Astrocyte of the hippocampus (primary cell): ENCODE results near the gene LAMC2.
A peak's percentile ranks its signal among the peaks of the same experiment; 100 is the strongest.
"Not testable (repeated sequence)": the region's sequence is repeated elsewhere in the genome, so short reads cannot be mapped to it uniquely, and the experiment has no call there.

Experiments used
- DNase-seq: peaks from one replicate; pipeline ENCODE4 v3.0.0; 2011; ENCODE audit warnings: low read depth, low spot score

Gene LAMC2

GRCh38 chr1:183185941-183186490, at the start of gene LAMC2:
Gene LAMC2 (plus strand): TSS chr1:183186264. CDS start chr1:183186353, 89 bp downstream.
- DNase-seq, result peak; percentile 74

DNA sequence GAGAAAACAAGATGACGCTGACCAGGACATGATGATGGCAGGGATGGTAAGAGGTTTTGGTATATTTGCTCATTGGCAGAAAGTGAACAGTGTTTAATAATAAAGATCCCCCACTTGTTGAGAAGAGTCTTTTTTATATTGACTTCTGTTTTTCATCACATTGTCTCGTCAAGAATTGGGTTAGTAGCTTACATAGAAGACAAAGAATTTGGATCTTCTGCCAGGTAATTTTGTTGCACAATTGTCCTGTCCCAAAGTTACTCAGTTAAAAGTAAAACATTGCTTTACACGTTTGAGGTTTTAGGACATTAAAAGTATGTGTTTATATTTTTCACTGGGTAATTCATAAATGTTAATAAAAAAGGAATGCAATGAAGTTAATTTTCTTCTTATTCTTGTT, 48.3 kb upstream of the LAMC2 start:
- no peak for DNase-seq

DNA sequence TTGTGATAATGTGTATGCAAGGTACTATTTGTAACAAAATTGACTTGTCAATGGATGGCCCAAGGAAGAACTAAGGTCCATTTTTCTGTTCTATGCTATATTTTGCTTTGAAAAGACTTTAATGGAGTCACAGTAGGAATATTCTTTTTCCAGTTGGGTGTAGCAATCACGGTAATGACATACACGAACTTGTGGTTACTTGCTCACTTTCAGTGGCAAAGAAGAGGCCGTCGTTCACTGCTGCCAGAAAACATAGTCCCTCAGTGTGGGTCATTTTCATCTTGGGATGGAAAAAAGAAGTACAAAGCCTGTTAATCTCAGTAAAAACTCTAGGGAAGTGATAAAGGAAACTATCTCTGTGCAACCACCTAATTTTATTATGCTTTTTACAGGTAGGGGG, 47.8 kb upstream of the LAMC2 start:
- DNase-seq, result no peak

GRCh38 chr1:183139281-183139942, 46.7 kb upstream of the LAMC2 start:
- peak; percentile 30 for DNase-seq

DNA sequence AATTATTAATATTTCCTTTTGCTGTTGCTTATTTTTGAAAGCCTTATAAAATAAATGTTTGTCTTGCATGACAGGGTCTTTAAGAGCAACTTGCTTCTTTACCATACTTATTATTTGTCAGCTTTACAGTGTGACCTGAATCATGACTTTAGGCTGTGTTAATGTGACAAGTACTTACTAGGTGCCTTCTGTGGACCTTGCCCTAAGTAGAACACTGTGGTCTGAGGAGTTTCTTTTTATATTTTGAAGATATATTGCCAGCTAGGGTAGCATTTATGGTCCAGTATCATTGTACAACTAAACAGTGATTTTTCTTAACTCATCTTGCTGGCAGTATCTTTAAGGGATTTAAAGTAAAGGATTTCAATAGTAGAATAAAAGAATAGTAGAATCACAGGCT, 45.4 kb upstream of the LAMC2 start:
- DNase-seq, result no peak

DNA sequence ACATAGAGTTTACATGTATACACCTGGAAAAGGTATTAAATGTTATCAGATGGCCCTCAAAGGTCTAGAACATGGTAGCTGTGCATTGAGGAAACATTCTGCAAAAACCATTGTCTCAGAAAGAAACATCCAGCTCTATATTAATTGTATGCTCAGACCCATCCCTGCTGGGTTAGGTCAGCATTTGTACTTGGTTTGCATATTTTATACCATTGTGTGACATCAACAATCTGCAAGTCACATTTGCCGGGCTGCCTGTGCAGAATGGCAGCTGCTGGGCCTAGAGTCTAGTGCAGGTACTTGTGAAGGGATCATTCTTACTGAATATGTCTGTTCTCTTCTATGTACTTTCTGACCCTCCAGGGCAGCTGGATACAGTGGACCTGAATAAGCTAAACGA, 43.9 kb upstream of the LAMC2 start:
- DNase-seq, result no peak

GRCh38 chr1:183143576-183144315, 42.3 kb upstream of the LAMC2 start:
- DNase-seq, result no peak

GRCh38 chr1:183144752-183145151, 41.3 kb upstream of the LAMC2 start:
- DNase-seq, result no peak

DNA sequence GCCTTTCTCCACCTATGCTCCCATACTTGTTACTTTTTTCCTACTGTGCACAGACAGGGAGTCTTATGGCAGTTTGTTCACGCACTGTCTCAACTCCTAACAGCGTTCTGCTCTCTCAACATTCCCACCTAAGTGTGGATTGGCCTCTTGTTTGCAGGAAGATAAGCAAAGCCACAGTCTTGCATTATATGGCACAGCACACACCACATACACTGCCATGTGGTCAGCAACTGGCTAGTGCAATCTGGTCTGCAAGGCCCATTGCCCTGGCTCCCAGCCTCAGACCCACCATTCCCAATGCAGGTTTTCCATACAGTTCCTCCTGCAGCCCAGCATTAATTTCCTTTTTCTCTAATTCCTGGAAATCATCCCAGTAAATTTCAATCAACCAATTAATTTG, 38.3 kb upstream of the LAMC2 start:
- DNase-seq, result peak; percentile 24

DNA sequence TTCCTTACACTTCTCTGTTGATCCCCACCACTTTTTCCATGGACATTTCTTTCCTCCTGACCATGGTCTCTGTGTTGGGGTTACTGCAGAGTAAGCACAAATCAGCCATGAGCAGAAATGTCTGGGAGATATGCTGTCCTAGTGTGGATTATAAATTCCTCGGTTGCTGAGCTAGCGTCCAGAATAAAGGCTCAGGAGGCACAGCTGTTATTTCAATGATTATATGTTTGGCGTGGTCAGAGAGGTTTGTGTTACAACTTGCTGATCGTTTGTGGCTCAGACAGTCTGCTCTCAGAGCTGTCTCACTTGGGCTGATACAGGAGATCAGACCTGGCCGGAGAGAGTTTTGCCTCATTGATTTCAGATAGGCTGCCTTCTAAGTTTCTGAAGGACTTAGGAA, 37.5 kb upstream of the LAMC2 start:
- peak; percentile 72 for DNase-seq

- no peak for DNase-seq
Observed at GRCh38 chr1:183149273-183149672, 36.8 kb upstream of the LAMC2 start.

- not testable (repeated sequence) for DNase-seq
Observed at GRCh38 chr1:183150032-183150431, 36.0 kb upstream of the LAMC2 start.

DNA sequence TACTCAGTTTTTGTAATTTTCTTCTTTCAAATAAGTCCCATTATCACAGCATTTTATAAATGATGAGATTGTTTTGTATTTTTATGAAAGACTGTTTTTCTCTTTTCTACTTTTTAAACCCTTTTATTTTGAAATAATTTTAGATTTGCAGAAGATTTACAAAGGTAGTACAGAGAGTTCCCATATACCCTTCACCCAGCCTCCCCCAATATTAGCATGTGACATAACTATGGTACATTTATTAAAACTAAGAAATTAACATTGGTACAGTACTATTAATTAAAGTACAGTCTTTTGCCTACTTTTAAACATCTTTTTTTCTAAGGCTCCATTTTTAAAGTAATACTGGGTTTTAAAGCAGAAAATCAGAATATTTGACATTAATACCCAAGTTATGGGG, 35.6 kb upstream of the LAMC2 start:
- no peak for DNase-seq

DNA sequence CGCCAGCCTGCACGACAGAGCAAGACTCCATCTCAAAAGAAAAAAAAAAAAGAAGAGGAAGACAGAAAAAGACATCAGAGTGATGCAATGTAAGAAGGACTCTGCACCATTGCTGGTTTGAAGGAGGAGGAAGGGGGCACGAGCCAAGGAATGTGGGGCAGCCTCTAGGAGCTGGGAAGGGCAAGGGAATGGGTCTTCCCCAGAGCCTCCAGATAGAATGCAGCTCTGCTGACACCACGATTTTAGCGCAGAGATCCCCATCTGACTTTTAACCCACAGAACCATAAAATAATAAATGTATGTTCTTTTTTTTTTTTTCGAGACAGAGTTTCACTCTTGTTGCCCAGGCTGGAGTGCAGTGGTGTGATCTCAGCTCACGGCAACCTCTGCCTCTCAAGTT, 33.9 kb upstream of the LAMC2 start:
- no peak for DNase-seq

- DNase-seq, result no peak
Observed at GRCh38 chr1:183155939-183156338, 30.1 kb upstream of the LAMC2 start.

GRCh38 chr1:183159960-183160359, 26.1 kb upstream of the LAMC2 start:
- DNase-seq, result peak; percentile 31

DNA sequence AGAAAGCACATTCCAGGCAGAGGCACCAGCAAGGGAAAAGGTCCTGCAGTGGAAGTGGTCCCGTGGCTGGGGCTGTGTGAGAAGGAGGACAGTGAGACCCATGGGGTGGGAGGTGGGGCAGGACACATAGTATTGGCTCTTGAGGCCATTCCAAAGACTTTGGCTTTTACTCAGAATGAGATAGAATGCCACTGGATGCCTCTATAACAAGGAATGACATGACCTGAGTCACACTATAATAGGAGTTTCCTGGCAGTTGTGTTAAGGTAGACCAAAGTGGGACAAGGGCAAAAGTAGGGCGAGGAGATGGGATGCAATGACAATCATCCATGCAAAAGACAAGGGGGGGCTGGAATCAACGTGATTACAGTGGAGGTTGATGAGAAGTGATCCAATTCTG, 24.7 kb upstream of the LAMC2 start:
- DNase-seq, result no peak

DNA sequence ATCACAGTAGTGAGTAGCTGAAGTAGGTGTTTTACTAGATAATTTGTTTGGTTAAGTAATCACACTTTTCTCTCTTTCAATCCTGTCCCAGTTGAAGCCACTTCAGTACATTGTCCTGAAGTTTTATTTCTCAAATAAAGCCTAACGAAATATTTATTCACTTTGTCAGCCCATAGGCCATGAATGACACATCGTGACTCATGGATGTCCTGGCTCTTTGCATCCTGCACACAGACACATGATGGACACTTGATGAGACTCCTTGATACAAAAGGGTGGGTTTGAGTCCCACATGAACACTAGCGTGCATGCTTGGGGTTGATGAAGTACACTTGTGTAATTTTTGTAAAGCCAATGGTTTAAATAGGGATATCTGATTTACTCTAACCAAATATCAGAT, 22.7 kb upstream of the LAMC2 start:
- DNase-seq, result peak; percentile 80

GRCh38 chr1:183164340-183164739, 21.7 kb upstream of the LAMC2 start:
- peak; percentile 89 for DNase-seq

DNA sequence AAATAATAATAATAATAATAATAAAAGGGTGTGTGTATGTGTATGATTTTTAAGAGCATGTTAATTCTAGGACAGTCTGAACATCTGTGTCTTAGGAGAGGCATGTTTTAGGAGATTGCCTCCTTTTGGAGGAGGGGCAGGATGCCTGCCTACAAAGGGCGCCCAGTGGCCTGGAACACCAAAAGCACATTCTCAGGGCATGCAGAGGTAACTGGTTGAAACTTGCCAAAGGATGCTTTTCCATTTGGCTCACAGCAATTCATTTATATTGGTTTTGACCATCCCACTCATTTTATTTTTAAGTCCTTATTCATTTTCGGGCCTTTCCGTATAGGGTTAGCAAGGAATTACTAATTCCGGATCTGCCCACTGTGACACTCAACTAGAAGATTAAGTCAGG, 21.1 kb upstream of the LAMC2 start:
- DNase-seq, result no peak

DNA sequence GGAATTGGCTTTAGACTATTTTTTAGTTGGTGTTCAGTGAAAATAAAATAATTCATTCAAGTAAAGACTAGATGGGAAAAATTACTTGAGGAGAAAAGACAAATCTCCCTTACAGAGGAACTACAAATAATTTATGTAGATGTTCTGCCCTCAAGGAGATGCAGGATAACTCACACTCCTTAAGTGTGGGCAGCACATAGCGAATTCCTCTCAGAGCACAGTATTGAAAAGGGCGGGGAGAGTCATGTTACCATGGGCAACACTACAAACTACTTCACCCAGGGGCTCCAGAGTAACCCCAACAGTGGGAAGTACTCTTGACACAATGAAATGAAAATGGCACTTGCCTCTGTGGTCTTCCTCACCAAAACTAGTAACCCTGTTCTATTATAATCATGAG, 20.6 kb upstream of the LAMC2 start:
- DNase-seq, result no peak

GRCh38 chr1:183166454-183166853, 19.6 kb upstream of the LAMC2 start:
- DNase-seq, result no peak

DNA sequence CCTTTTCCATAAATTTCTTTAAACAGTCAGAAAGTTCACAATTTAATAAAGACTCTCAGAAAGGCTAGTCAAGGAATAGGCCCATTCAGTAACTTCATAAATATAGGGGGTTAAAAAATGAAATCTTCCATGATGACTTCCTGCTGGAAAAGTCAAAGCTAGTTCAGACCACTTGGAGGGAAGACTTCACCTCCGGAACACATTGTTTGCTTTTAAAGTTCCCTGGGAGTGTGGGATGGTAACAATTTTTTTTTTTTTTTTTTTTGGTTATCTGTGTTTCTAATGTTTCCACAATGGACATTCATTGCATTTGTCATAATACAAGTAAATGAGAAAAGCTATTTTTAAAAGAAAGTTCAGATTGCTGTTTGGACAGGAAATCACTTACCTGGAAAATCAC, 18.4 kb upstream of the LAMC2 start:
- no peak for DNase-seq
